ENCODE data around the gene TRMT44.
"Not testable (repeated sequence)": the region's sequence is repeated elsewhere in the genome, so short reads cannot be mapped to it uniquely, and the experiment has no call there.

TRMT44 gene

GRCh38 chr4:8497762-8498161, 57.2 kb downstream of the TRMT44 start:
- DNase-seq, result no peak

GRCh38 chr4:8500966-8501365, 60.4 kb downstream of the TRMT44 start:
- DNase-seq, result no peak

GRCh38 chr4:8501781-8502180, 61.2 kb downstream of the TRMT44 start:
- no peak for DNase-seq

- DNase-seq, result no peak
Observed at GRCh38 chr4:8502371-8502770, 61.8 kb downstream of the TRMT44 start.

GRCh38 chr4:8502836-8503585, 62.4 kb downstream of the TRMT44 start:
- DNase-seq, result no peak

GRCh38 chr4:8503801-8504200, 63.2 kb downstream of the TRMT44 start:
- DNase-seq, result no peak

GRCh38 chr4:8504279-8505007, 63.9 kb downstream of the TRMT44 start:
- peak; percentile 94 for DNase-seq

- no peak for DNase-seq
Observed at GRCh38 chr4:8505229-8505628, 64.7 kb downstream of the TRMT44 start.

GRCh38 chr4:8506006-8506372, 65.4 kb downstream of the TRMT44 start:
- DNase-seq, result no peak

- DNase-seq, result no peak
Observed at GRCh38 chr4:8506373-8507195, 66.0 kb downstream of the TRMT44 start.

GRCh38 chr4:8507196-8507570, 66.6 kb downstream of the TRMT44 start:
- no peak for DNase-seq

GRCh38 chr4:8507624-8508023, 67.0 kb downstream of the TRMT44 start:
- DNase-seq, result no peak

- no peak for DNase-seq
Observed at GRCh38 chr4:8508266-8508665, 67.7 kb downstream of the TRMT44 start.

GRCh38 chr4:8508740-8509139, 68.2 kb downstream of the TRMT44 start:
- no peak for DNase-seq

- no peak for DNase-seq
Observed at GRCh38 chr4:8509311-8509950, 68.9 kb downstream of the TRMT44 start.

GRCh38 chr4:8510191-8510590, 69.6 kb downstream of the TRMT44 start:
- no peak for DNase-seq

- DNase-seq, result no peak
Observed at GRCh38 chr4:8510611-8511285, 70.2 kb downstream of the TRMT44 start.

GRCh38 chr4:8512510-8512909, 71.9 kb downstream of the TRMT44 start:
- DNase-seq, result no peak

GRCh38 chr4:8513080-8513479, 72.5 kb downstream of the TRMT44 start:
- not testable (repeated sequence) for DNase-seq

- no peak for DNase-seq
Observed at GRCh38 chr4:8513931-8514330, 73.4 kb downstream of the TRMT44 start.

- DNase-seq, result no peak
Observed at GRCh38 chr4:8514391-8514790, 73.8 kb downstream of the TRMT44 start.

- no peak for DNase-seq
Observed at GRCh38 chr4:8515316-8516060, 74.9 kb downstream of the TRMT44 start.
